Ovary (tissue), 9 donors: Measurements from ENCODE around the gene ADAMTS12. TPM values are rescaled to one million over a fixed set of nuclear protein-coding genes. Genes with fewer than 3 reads are reported as not detected.

ENCODE experiments used
- DNase-seq, 5 donors: peaks; one replicate each; pipeline ENCODE4 v3.0.0-alpha.2; 2019 to 2020
- H3K27ac ChIP-seq, 2 donors: fragments of 200-600 bp; one replicate each; pipeline versions ENCODE4 v1.5.1 to v1.8.0; 2019 to 2022
- H3K27me3 ChIP-seq: fragments of 200-600 bp; one replicate; pipeline ENCODE4 v1.8.0; 2022
- H3K36me3 ChIP-seq: fragments of 200-600 bp; sonication (generic); one replicate; pipeline ENCODE4 v1.5.1; 2019
- H3K4me1 ChIP-seq: one replicate; pipeline ENCODE4 v1.8.1; 2013; ENCODE audit warnings: mild to moderate bottlenecking, moderate library complexity; ENCODE audit not compliant: insufficient read depth
- H3K4me3 ChIP-seq: fragments of 200-600 bp; sonication (generic); one replicate; pipeline ENCODE4 v1.5.1; 2017
- H3K9me3 ChIP-seq, 2 donors: fragments of 200-600 bp in 1 of 2; sonication (generic) in 1 of 2; one replicate each; pipeline versions ENCODE4 v1.5.1 to v1.8.1; 2013 to 2019; ENCODE audit warnings: mild to moderate bottlenecking in 1 of 2, moderate library complexity in 1 of 2
- EP300 ChIP-seq: sonication (generic); formaldehyde crosslinking; IDR thresholded peaks from one replicate; pipeline ENCODE4 v1.6.1; 2017; ENCODE audit warnings: antibody characterized with exemption
- POLR2A ChIP-seq: fragments of 450-650 bp; IDR thresholded peaks from one replicate; pipeline ENCODE4 v1.6.1; 2017; ENCODE audit warnings: antibody characterized with exemption, mild to moderate bottlenecking, moderate library complexity
- WGBS, 3 donors: extraction: QIAGEN DNeasy Blood & Tissue Kit in 1 of 3; methylation state at CpG; one replicate each; pipeline versions ENCODE4 v1.1.5 to v1.1.7; 2013 to 2017; 5-methylcytosine and 5-hydroxymethylcytosine counted together
- intact Hi-C, 4 donors: fragments of 100-400 bp; cut with DNase I; formaldehyde crosslinking; loops; one replicate each; pipeline versions ENCODE4 v1.11.0 to v1.15.1; 2022 to 2023
- polyA plus RNA-seq, 2 donors: library from polyadenylated mRNA; stranded (reverse); fragments of 200-250 nt in 1 of 2; fragments of 350-450 nt in 1 of 2; fragmentation: Illumina TruSeq in 1 of 2; extraction: RNeasy Lipid Tissue Mini Kit (QIAGEN cat#74804) in 1 of 2; gene quantifications; one replicate each; pipeline ENCODE4 v1.2.3, GENCODE V29; 2013 to 2014
- total RNA-seq, 7 donors: library from RNA; depleted of rRNA in 2 of 7; stranded (reverse); fragments of >200 nt in 2 of 7; fragmentation: NEBNext Ultra II Directional in 3 of 7; extraction: Animal tissue kit (Norgen Biotek cat#: 25700) in 3 of 7; gene quantifications; one replicate each; pipeline versions ENCODE4 v1.1.0 to v1.2.4, GENCODE V29; 2016 to 2023
- TF ChIP-seq, protein P1 (sequence below), 3 donors: fragments of 450-650 bp in 2 of 3; fragments of 200-600 bp in 1 of 3; IDR thresholded peaks; one replicate each; pipeline versions ENCODE4 v1.5.1 to v1.8.0; 2016 to 2022; ENCODE audit warnings: antibody characterized with exemption in 3 of 3, mild to moderate bottlenecking in 1 of 3
- donor health status: DM: no; HTN: no; CAD: no; lungs with moderate emphysema.
- donor health status: DM: no; HTN: no; CAD: no.
- donor health status: Bipolar disorder and iron deficiency.
- donor health status: DM: yes; HTN: yes; CAD: no.
- donor health status: DM: no; HTN: no; CAD: no.
- donor health status: DM: yes; HTN: yes; CAD: no.

ADAMTS12 gene
- total and polyA plus RNA-seq, 9 donors = 2.9 to 9.8 (median 5.5) TPM

DNA sequence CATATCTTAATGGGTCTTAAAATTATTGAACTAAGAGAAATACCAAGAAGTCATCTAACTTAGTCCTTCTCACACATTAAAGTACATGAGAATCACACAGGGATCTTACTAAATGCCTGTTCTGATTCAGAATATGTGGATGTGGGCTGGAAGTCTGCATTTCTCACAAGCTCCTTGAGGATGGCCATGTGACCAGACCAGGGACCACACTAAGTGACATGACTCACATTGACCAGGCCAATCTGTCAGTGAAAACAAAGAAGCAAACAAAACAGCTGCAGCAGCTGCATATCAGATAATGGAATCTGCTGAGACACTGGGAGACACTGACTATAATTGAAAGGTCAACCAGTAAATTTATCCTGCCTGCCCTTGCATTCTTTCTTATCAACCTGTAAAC lies 110.5 kb downstream of the ADAMTS12 start:
- DNase-seq = no peak
- Histone ChIP-seq H3K27ac (no peak overlapping the region), H3K9me3 (no peaks in the 10 kb centered on the region), H3K4me3 (no peak overlapping the region), H3K27me3 (no peaks in the 10 kb centered on the region), H3K4me1 (no peaks in the 10 kb centered on the region), H3K36me3 (no peaks in the 10 kb centered on the region)
- intact Hi-C loops = no loop called here
- TF ChIP-seq EP300 (no peak), POLR2A (no peak)
- TF ChIP-seq, protein P1, sequence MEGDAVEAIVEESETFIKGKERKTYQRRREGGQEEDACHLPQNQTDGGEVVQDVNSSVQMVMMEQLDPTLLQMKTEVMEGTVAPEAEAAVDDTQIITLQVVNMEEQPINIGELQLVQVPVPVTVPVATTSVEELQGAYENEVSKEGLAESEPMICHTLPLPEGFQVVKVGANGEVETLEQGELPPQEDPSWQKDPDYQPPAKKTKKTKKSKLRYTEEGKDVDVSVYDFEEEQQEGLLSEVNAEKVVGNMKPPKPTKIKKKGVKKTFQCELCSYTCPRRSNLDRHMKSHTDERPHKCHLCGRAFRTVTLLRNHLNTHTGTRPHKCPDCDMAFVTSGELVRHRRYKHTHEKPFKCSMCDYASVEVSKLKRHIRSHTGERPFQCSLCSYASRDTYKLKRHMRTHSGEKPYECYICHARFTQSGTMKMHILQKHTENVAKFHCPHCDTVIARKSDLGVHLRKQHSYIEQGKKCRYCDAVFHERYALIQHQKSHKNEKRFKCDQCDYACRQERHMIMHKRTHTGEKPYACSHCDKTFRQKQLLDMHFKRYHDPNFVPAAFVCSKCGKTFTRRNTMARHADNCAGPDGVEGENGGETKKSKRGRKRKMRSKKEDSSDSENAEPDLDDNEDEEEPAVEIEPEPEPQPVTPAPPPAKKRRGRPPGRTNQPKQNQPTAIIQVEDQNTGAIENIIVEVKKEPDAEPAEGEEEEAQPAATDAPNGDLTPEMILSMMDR (IDR thresholded peaks at IDR 0.05) = no peak

DNA sequence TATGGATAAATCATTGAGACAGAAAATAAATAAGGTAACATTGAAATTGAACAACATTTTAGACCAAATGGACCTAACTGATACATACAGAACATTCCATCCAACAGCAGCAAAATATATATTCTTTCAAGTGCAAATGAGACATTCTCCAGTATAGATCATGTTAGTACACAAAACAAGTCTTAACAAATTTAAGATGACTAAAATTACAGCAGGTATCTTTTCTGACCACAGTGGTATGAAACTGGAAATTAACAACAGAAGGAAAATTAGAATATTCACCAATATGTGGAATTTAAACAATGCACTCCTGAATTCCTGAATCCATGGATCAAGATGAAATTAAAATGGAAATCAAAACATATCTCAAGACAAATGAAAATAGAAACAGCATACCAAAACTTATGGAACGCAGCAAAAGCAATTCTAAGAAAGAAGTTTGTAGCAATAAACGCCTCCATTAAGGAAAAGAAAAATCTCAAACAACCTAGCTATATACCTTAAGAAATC lies 115.6 kb downstream of the ADAMTS12 start:
- intact Hi-C loops = no loop called here
- Histone ChIP-seq H3K27ac (no peak overlapping the region), H3K9me3 (no peaks in the 10 kb centered on the region), H3K4me1 (peaks cover 15% of the 10 kb centered on the region), H3K4me3 (no peak overlapping the region), H3K36me3 (no peaks in the 10 kb centered on the region), H3K27me3 (no peaks in the 10 kb centered on the region)
- TF ChIP-seq EP300 (no peak), POLR2A (no peak)
- TF ChIP-seq, protein P1 (IDR thresholded peaks at IDR 0.05) = no peak
- no peak for DNase-seq
- 84 to 93% (median 89%) methylated on average over 2 of the region's 2 CpGs for WGBS, 3 donors

GRCh38 chr5:33774341-33774740 lies 117.4 kb downstream of the ADAMTS12 start:
- no peak for DNase-seq
- intact Hi-C loops = no loop called here
- no peak for TF ChIP-seq EP300
- no peak for TF ChIP-seq POLR2A
- TF ChIP-seq, protein P1 (IDR thresholded peaks at IDR 0.05) = no peak
- Histone ChIP-seq H3K36me3 (no peaks in the 10 kb centered on the region), H3K4me3 (no peak overlapping the region), H3K27ac (no peak overlapping the region), H3K9me3 (no peaks in the 10 kb centered on the region), H3K4me1 (peaks cover 15% of the 10 kb centered on the region), H3K27me3 (no peaks in the 10 kb centered on the region)
- 12 to 21% (median 17%) methylated on average over 1 of the region's 1 CpG for WGBS, 3 donors

DNA sequence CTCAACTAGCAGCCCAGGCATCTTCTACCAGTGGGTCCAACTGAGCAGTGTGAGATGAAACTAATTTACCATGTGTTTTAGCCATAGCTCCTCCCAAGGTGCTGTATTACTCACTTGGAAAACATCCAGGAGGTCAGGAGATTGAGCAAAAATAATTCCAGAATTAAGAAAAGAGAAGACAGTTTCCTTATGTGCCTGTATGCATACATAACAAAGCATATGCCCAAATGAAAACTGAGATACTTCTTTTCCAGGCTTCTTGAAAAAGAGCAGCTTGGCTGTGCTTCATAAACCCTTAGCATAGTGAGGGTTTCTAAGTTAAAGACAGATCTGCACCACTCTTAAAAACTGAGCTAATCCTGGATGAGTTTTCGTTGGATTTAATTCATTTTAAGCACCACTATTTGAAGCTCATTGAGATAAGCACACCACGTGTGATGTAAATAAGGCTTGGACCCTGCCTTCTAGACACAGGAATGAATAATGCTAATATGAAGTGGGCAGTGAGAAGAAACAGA lies 119.4 kb downstream of the ADAMTS12 start:
- no peak for DNase-seq
- H3K4me1 ChIP-seq = peaks cover 17% of the 10 kb centered on the region
- no peak for TF ChIP-seq POLR2A
- TF ChIP-seq, protein P1 (IDR thresholded peaks at IDR 0.05) = no peak
- TF ChIP-seq EP300 = no peak
- H3K9me3 ChIP-seq = no peaks in the 10 kb centered on the region
- 0 to 9% (median 2%) methylated on average over 2 of the region's 2 CpGs for WGBS, 3 donors
- no peak overlapping the region for H3K27ac ChIP-seq
- intact Hi-C loops = no loop called here
- no peaks in the 10 kb centered on the region for H3K27me3 ChIP-seq
- no peaks in the 10 kb centered on the region for H3K36me3 ChIP-seq
- no peak overlapping the region for H3K4me3 ChIP-seq
